G401.6 (cell line): Measurements from ENCODE around the gene HMGB1.

Experiments used
- FAIRE-seq: peaks from 2 replicates; lab custom pipeline; 2012; peaks lifted over from hg19 to GRCh38; lab: Jason Lieb, UNC

The HMGB1 gene

DNA sequence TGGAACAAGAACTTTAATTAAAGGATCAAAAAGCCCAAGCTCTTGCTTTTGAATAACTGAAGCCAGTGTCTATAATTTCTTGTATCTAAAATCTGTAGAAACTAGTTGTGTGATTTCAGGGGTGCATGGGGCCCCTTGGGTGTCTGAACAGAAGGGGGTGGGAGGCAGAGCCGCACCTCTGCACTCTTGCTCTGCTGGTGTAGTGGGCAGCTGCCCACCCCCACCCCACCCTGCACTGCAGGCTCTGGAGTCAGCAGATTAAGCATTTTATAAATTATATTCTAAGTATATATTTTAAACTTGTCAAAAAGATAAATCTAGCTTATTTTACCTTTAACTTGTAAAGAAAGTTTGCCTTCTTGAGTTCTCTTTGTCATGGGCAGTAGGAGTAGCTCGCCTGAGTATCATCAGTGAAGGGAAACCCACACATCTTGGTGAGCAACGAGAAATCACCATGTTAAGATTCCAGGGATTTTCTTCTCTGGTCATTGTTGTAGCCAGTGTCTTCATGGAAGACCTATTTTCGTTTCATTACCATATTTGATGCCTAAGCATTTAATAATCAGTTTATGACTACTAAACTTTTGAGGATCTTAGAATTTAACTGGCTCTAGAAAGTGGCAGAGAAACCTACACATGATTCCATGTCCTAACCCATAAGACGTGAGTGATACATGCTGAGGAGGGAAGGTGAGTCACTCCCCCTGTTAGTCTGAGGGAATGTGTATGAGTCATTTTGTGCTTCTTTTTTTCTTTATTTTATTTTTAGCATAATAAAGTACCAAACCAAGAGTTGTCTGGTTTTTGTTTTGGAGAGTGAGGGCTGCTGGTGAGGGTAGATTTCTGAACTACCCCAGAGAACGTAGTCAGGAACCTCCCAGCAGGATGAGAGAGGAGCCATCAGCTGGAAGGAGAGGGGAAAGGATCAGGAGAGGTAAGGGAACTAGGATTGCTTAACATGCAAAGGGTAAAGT lies 35.7 kb downstream of the HMGB1 start:
- FAIRE-seq = no peak

DNA sequence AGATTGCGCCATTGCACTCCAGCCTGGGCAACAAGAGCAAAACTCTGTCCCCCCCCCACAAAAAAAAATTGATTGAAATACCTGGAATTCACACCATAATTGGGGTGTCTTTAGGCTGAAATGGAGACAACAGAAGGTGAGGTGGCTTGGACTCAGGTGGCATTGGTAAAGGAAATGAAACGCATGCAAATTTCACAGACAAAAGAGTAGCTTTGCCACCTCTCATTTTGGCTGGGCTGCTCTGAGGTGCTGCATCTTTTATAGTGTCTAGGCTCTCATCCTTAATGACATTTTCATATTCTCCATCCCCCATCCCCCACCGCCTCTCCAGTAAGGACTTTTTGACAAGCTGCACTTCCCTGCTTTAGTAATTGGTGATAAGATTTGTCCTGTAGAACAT lies 36.5 kb downstream of the HMGB1 start:
- no peak for FAIRE-seq

DNA sequence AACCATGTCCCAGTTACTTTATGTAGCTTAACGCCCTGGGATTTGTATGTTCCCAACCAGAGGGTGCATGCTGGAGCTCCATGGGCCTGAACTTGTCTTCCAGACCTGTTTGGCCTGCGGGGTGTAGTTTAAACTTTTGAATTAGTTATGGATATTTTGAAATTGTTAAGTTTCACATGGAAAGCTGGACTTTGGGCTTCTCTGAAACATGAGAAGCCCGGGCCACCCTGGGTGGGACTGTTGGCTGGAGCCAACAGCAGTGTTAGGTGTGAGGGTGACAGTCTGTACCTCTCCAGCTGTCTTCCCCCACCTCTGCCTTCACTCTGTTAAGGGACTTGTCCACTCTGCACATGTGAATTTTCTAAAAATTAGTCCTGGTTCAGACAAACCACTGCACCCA lies 41.8 kb downstream of the HMGB1 start:
- no peak for FAIRE-seq

DNA sequence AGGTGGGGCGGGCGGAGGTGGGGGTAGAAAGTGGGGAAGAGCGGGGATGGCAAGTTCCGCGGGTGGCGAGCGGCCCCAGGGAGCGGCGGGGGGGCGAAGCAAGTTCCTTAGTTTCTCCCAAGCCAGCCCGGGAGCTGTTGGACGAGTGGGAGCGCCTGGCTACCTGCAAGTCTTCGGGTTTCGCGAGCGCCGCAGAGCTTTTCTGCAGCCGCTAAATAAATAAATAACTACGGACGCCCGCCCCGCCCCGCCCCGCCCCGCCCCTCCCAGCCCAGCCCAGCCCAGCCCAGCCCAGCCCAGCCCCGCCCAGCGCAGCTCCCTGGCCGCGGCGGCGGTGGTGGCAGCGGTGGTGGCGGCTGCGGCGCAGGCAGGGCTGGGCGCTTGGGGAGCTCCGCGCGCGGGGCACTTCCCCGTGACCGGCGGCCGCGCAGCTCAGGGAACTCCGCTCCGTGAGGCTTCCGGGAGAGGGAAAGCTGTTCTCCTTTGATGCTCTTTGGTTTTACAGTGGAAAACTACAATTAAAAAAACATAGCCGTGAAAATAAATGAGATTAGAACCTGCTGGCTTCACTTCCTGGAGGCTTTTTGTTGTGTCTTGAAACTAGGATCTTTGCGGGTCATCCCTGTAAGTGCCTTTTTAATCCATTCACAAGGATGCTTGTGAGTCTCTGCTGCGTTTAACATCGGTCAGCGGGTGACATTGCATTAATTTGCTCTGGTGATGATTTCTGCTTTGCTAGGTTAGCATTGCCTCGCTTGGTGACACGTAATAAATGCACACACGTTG lies 43.5 kb downstream of the HMGB1 start, which contains the start of gene UBE2L5:
TSS of gene UBE2L5 (plus strand) at position 440 of the 786 bp plus-strand sequence. CDS start 5,498 bp downstream, outside the sequence.
- no peak for FAIRE-seq

DNA sequence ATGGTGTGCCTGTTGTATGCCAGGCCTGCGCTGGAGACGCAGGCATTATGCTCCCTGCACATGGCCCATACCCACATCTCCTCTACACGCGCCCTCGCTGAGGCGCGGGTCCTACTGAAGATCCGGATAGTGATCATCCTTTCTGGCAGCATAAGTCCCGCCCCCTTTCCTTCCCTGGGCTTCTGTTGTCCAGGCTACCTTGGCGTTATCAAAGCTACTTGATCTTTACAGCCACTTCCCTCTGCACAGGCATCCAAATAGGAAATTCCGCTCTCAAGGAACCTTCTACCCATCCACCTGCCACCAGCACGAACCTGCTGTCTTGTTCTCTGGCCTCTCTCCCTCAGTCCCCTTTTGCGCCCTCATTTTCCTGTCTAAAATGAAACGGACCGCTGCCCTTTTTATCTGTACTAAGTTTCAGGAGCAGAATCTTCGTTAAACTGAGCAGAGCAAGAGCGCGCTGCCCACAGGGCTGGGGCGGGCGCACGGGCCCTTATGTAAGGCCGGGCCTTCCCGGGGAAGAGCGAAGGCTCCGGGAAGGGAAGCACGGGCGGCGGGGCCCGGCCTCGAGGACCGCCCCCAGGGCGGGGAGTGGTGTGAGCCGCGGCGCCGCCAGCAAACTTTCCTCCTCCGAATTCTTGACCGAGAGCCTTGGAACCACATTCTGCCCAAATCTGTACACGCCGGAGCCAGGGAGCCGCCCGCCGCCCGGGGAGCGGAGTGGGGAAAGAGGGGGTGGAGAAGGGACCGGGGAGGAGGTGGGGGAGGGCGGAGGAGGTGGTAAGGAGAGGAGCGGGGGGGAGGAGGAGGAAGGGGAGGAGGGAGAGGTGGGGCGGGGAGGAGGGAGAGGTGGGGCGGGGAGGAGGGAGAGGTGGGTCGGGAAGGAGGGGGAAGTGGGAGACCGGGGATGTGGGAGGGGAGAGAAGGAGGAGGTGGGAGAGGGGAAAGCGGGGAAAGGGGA lies 44.4 kb downstream of the HMGB1 start:
- FAIRE-seq = no peak

DNA sequence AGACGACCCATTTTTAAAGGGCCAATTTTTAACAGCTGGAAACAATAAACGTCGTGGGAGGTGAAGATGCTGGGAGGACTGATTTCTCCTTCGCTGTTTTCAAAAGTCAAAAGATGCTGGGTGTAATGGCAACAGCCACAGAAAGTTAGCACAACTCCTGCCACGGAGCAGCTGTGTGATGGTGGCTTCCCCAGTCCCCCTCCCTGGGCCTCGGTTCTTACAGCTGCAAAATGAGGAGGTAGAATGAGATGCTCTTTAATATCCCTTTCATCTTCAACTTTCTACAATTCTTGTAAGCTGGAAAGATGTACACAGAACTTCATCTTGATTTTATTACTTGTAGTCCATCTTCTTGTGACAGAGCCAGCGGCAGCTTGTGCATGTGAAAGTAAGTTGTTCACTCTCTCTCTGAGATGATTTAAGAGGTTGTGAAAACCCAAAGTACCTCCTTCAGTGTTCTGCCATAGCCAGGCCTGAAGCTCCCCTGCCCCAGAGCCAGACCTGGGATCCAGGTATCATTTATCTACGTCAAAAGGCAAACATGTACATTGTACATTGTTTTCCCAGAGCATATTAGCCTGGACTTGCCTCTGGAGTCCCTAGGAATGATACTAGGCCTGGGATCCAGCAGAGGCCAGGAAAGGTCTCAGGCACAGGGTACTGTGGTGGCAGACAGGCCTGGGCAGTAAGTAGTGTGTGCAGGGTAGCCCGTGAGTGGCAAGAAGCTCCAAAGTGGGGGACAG lies 46.8 kb downstream of the HMGB1 start:
- no peak for FAIRE-seq

DNA sequence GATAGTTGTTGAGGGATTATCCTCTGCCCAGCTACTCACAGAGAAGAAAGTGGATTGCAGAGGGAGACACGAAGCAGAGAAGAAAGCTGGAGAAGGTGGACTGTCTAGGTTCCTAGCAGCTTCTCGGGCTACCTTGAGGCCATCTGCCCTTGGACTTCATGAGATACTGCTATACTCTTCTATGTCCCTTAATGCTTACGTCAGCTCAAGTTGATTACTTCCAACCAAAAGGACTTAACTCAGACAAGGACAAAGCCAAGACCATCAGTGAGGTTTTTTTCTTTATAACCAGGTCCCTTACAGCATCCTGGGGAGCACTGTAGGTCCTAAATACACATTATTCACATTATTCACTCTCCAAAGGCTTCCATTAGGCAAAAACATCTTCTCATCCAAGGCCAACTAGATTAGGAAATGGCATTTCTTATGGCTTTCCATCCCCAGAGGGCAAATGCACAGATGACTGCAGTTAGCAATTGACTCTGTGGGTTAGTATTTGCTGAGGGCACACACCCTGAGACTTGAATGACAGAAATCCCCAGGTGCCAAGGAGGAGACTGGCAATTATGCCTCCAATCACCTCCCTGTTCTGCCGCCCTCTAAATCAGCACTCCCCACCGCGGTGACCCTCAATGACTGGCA lies 47.5 kb downstream of the HMGB1 start:
- FAIRE-seq = no peak

DNA sequence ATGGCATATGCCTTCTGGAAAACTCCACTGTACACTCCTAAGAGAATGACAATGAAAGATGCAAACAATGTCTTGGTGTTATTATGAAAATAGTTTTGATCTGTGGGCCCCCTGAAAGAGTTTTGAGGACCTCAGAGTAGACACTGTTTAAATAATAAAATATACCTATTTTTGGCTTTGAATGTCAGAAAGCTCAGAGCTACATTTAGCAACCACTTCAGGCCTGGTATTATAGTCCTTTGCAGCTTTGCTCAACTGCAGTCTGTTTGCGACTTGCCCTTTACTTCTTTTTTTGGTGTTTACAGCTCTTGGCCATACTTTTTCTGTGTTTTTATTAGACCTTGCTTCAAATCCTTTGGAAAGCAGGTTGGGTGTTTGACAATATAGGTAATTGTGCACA lies 49.3 kb downstream of the HMGB1 start:
- no peak for FAIRE-seq

DNA sequence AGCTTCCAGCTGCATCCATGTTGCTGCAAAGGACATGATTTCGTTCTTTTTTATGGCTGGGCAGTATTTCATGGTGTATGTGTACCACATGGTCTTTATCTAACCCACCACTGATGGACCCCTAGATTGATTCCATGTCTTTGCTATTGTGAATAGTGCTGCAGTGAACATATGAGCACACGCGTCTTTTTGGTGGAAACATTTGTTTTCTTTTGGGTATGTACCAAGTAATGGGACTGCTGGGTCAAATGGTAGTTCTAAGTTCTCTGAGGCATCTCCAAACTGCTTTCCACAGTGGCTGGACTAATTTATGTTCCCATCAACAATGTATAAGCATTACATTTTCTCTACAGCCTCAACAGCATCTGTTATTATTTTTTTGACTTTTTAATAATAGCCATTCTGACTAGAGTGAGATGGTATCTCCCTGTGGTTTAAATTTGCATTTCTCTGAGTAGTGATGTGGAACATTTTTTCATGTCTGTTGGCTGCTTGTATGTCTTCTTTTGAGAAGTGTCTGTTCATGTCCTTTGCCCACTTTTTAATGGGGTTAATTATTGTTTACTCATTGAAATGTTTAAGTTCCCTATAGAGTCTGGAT lies 50.2 kb downstream of the HMGB1 start:
- FAIRE-seq = no peak

DNA sequence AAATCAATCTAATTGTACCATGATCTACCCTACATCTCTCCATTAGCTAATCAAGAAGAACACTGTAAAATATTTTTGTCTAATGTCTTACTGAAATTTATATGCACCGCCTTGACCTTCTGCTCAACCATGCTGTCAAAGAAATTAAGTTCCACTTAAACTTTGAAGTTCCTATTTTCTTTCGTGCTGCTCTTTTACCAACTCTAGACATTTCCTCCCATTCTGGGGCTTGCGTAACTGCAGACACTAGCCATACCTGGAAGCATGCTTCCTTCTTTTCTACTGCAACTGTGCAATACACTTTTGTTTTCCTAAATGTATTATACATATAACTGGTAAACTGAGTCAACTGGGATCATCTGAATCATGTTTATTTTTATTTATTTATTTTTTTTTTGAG lies 51.9 kb downstream of the HMGB1 start:
- no peak for FAIRE-seq

DNA sequence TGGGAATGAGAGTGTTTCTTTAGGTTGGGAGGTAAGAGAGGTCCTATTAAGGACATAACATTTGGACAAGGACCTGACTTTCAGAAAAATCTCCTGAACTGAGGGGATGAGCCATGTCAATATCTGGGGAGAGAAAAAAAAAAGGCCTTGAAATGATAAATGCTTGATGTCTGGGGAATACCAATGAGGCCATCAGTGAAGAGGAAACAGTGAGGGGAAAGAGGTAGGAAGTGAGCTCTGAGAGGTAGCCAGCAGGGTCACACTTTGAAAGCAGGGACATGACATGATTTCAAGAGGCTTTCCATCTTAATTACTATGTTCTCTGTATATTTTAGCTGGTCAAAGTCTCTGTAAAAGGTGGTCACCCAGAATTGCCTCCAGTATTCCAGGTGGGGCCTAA lies 53.4 kb downstream of the HMGB1 start:
- FAIRE-seq = no peak

DNA sequence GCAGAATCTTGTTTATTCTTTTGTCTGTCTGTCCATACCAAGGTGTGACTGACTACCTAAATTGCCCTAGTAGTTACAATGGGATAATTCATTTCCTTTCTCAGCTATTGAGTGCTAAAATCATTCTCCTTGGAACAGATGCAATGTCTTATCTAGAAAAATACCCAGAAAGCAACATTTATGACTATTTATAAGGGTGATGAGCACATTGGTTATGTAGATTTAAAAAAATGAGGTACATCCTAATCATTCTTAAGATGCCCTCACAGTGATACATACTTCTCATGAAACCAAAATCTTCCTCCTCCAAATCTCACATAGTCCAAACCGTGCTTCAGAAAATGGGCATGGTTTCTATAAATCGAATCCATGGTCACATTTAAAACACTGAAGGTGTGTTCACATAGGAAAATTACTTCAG lies 55.0 kb downstream of the HMGB1 start:
- no peak for FAIRE-seq

DNA sequence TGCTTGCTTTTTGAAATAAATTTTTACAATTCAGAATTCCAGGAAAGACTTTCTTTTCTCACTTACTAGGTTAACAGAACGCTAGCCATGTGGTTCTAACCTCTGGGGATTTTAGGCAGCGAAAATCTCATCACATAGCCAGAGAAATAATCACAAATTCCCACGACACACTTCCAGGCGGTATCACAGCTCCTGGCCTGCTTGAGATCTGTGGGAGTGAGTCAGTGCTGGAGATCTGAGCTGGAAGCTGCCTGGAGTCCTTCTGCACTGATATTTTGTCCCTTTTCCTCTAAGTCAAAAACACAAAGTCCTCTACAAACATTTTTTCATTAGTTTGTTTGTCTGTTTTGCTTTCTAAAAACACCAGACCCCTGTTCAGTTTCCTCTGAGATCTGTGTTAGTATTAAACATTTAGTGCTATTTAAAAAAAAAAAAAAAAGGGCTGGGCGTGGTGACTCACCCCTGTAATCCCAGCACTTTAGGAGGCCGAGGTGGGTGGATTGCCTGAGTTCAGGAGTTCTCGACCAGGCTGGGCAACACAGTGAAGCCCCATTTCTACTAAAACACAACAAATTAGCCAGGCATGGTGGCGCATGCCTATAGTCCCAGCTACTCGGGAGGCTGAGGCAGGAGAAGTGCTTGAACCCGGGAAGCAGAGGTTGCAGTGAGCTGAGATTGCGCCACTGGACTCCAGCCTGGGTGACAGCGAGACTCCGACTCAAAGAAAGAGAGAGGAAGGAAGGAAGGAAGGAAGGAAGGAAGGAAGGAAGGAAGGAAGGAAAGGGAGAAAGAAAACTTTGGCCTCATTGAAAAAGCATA lies 55.6 kb downstream of the HMGB1 start:
- FAIRE-seq = no peak

DNA sequence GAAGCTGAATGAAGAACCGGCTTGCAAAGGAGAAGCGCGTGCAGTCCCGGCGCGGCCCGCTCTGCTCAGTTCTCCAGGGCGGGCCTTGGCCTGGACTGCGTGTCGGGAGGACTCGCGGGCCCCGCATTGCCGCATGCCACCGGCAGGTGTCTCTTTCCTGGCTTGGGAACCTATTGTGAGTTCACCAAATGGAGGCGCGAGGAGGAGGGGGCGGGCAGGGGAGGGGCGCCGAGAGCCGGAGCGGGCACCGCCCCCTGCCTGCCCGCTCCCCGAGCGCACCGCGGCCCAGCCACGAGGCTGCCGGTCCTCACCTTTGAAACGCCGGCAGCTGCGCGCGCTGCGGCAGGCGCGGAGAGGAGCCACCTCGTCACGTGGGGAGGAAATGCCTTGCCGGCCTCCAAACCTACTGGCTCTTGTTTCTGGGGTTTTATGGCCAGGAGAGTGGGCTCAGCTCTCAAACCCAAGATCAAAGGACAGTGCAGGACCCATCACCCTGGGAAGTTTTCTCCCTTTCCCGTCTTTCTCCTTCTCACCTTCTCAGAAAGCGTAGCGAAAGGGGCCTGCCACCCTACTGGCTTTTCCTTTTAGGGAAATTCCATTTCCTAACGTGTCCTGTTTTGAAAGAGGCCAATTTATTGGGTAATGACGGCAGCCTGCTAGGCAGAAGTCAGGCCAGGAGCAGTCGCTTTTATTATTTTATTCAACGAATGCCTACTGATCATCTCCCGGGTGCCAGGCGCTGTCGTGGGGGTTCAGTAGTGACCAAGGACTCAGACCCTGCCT lies 57.2 kb downstream of the HMGB1 start:
- FAIRE-seq = no peak

DNA sequence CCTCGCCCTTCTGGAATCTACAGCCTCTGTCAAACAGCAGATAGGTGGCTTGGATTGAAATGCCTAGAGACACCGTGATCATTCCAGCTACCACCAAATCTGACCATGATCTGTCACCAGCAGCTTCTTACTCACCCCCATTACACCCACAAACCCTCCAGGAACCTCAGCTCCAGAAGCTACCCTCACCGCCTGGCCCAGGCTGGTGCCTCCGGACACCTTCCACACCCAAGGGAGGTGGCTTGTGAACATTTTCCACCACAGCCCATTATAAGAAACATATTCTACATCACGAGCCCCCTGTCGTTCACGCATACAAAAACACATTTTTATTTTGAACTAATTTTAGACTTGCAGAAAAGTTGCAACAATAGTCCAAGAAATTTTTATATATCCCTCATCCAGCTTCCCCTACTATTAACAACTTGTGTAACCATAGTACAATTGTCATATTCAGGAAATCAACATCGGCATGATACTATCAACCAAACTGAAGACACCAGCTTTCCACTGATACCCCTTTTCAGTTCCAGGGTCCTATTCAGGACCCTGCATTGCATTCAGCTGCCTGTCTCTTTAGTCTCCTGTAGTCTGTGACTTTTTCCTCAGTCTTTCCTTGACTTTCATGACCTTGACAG lies 58.8 kb downstream of the HMGB1 start:
- no peak for FAIRE-seq
